ENCODE measurements around the gene FEN1. TPM values are rescaled to one million over a fixed set of nuclear protein-coding genes. Genes with fewer than 3 reads are reported as not detected.

The FEN1 gene
- polyA plus RNA-seq, 2 of the 4 experiments (the other 2 are of a cell fraction), result 38.4 to 105 TPM

GRCh38 chr11:61803889-61804647 is 11.4 kb downstream of the FEN1 start:
- FAIRE-seq, result no peak
- POLR2A ChIA-PET, result interaction anchor here (1.7 kb wide), 1 partner anchor 11 kb away, joined by 8 read pairs; no protein-coding TSS in a partner anchor
- no peak for ATAC-seq
- Histone ChIP-seq H3K9me3 (no peaks in the 10 kb centered on the region), H3K4me2 (no peak overlapping the region), H3K27ac (no peak overlapping the region), H3K4me3 (no peak overlapping the region), H3K4me1 (peaks cover 32% of the 10 kb centered on the region)
- CTCF ChIA-PET, result interaction anchor here (0.6 to 2.7 kb wide), 9 partner anchors 10 to 304 kb away, joined by 3 to 10 read pairs (median 4); partner anchors contain the start of gene FADS1
- 93% methylated on average over 3 of the region's 3 CpGs for WGBS (ENCODE audit: missing lambda C conversion rate)
- DNase-seq (ENCODE audit: low read depth in 1 of 2, low spot score in 1 of 2), result no peak
- TF ChIP-seq PHF8 (IDR thresholded peaks at IDR 0.05; ENCODE audit: borderline replicate concordance, low read depth) (no peak), JUNB (IDR thresholded peaks at IDR 0.05) (no peak), HMGXB4 (CRISPR knock-in tag; IDR thresholded peaks at IDR 0.05; ENCODE audit: borderline replicate concordance) (no peak), KDM5A (IDR thresholded peaks at IDR 0.05) (no peak), RNF2 (IDR thresholded peaks at IDR 0.05; ENCODE audit: borderline replicate concordance, low read depth) (no peak), ZFP36 (IDR thresholded peaks at IDR 0.05; ENCODE audit: borderline replicate concordance, partially characterized antibody) (no peak), TFCP2L1 (CRISPR knock-in tag; IDR thresholded peaks at IDR 0.05) (no peak), HEYL (CRISPR knock-in tag; IDR thresholded peaks at IDR 0.05) (no peak), RCOR1 (IDR thresholded peaks at IDR 0.05; ENCODE audit: low read depth, low read length) (no peak), EHMT2 (IDR thresholded peaks at IDR 0.05; ENCODE audit: low read depth) (no peak), FOSL2 (IDR thresholded peaks at IDR 0.05) (no peak), FOSL2 (CRISPR knock-in tag; IDR thresholded peaks at IDR 0.05) (no peak), HES2 (IDR thresholded peaks at IDR 0.05) (no peak), MAX (IDR thresholded peaks at IDR 0.05) (no peak)

GRCh38 chr11:61805146-61805545 is 12.4 kb downstream of the FEN1 start:
- POLR2A ChIA-PET, result interaction anchor here (2.1 kb wide), 1 partner anchor 10 kb away, joined by 14 read pairs; no protein-coding TSS in a partner anchor
- FAIRE-seq, result no peak
- no peak for ATAC-seq
- Histone ChIP-seq H3K4me3 (no peak overlapping the region), H3K27ac (no peak overlapping the region), H3K9me3 (no peaks in the 10 kb centered on the region), H3K4me2 (no peak overlapping the region), H3K4me1 (peaks cover 28% of the 10 kb centered on the region)
- CTCF ChIA-PET, result interaction anchor here (0.7 to 4.2 kb wide), 7 partner anchors 7 to 303 kb away, joined by 3 to 52 read pairs (median 3); partner anchors contain the start of gene FADS2
- TF ChIP-seq ZC3H11A (IDR thresholded peaks at IDR 0.05), result no peak
- no peak for TF ChIP-seq ZFP36 (IDR thresholded peaks at IDR 0.05; ENCODE audit: borderline replicate concordance, partially characterized antibody)
- no peak for TF ChIP-seq EHF (CRISPR knock-in tag; IDR thresholded peaks at IDR 0.05)
- TF ChIP-seq HEYL (CRISPR knock-in tag; IDR thresholded peaks at IDR 0.05), result no peak
- TF ChIP-seq JUNB (IDR thresholded peaks at IDR 0.05), result no peak
- no peak for TF ChIP-seq MAX (IDR thresholded peaks at IDR 0.05)
- TF ChIP-seq ZNF302 (CRISPR knock-in tag; IDR thresholded peaks at IDR 0.05), result no peak
- TF ChIP-seq, protein P1, sequence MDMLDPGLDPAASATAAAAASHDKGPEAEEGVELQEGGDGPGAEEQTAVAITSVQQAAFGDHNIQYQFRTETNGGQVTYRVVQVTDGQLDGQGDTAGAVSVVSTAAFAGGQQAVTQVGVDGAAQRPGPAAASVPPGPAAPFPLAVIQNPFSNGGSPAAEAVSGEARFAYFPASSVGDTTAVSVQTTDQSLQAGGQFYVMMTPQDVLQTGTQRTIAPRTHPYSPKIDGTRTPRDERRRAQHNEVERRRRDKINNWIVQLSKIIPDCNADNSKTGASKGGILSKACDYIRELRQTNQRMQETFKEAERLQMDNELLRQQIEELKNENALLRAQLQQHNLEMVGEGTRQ (IDR thresholded peaks at IDR 0.05), result no peak
- 92% methylated on average over 1 of the region's 1 CpG for WGBS (ENCODE audit: missing lambda C conversion rate)
- no peak for DNase-seq (ENCODE audit: low read depth in 1 of 2, low spot score in 1 of 2)

Measured in A549 (cell line).